Spinal cord (tissue), 10 donors: ENCODE data around the gene HOXC10. TPM values are rescaled to one million over a fixed set of nuclear protein-coding genes. Genes with fewer than 3 reads are reported as not detected.
A peak's percentile ranks its signal among the peaks of the same experiment; 100 is the strongest.

Source experiments
- DNase-seq, 6 donors: peaks; one replicate each; pipeline versions ENCODE4 v3.0.0 to v3.0.0-alpha.2; 2013 to 2015; ENCODE audit warnings: low spot score in 6 of 6, low read depth in 4 of 6
- H3K27ac ChIP-seq: one replicate; pipeline ENCODE4 v1.5.1; 2013; ENCODE audit warnings: low read depth, low read length, control low read depth
- H3K27me3 ChIP-seq: one replicate; pipeline ENCODE4 v1.6.1; 2013; ENCODE audit warnings: low read length; ENCODE audit not compliant: control insufficient read depth, insufficient read depth
- H3K36me3 ChIP-seq: one replicate; pipeline ENCODE4 v1.6.1; 2013; ENCODE audit warnings: low read length; ENCODE audit not compliant: control insufficient read depth, insufficient read depth
- H3K4me1 ChIP-seq: one replicate; pipeline ENCODE4 v1.6.1; 2013; ENCODE audit warnings: low read length; ENCODE audit not compliant: control insufficient read depth, insufficient read depth
- H3K4me3 ChIP-seq: one replicate; pipeline ENCODE4 v1.5.1; 2013; ENCODE audit warnings: low read depth, low read length, control low read depth
- H3K9me3 ChIP-seq: one replicate; pipeline ENCODE4 v1.6.1; 2013; ENCODE audit warnings: low read length; ENCODE audit not compliant: control insufficient read depth, insufficient read depth
- WGBS: methylation state at CpG from one replicate; pipeline ENCODE4 v1.1.5; 2013; ENCODE audit warnings: missing lambda C conversion rate; ENCODE audit not compliant: insufficient coverage; 5-methylcytosine and 5-hydroxymethylcytosine counted together
- polyA plus RNA-seq, 2 donors: library from polyadenylated mRNA; unstranded; fragments of 120-200 nt; gene quantifications; one replicate each; pipeline ENCODE4 v1.2.1, GENCODE V29; 2013; ENCODE audit not compliant: insufficient read length in 2 of 2
- total RNA-seq, 2 donors: library from RNA; depleted of rRNA in 1 of 2; stranded (reverse); fragments of 120-200 nt in 1 of 2; fragments of >200 nt in 1 of 2; gene quantifications; one replicate each; pipeline versions ENCODE4 v1.2.3 to v1.2.4, GENCODE V29; 2013 to 2014
- donor health status: healthy.

HOXC10 gene
- total and polyA plus RNA-seq, 4 donors, result 0.81 to 9.2 TPM; not detected in 2

DNA sequence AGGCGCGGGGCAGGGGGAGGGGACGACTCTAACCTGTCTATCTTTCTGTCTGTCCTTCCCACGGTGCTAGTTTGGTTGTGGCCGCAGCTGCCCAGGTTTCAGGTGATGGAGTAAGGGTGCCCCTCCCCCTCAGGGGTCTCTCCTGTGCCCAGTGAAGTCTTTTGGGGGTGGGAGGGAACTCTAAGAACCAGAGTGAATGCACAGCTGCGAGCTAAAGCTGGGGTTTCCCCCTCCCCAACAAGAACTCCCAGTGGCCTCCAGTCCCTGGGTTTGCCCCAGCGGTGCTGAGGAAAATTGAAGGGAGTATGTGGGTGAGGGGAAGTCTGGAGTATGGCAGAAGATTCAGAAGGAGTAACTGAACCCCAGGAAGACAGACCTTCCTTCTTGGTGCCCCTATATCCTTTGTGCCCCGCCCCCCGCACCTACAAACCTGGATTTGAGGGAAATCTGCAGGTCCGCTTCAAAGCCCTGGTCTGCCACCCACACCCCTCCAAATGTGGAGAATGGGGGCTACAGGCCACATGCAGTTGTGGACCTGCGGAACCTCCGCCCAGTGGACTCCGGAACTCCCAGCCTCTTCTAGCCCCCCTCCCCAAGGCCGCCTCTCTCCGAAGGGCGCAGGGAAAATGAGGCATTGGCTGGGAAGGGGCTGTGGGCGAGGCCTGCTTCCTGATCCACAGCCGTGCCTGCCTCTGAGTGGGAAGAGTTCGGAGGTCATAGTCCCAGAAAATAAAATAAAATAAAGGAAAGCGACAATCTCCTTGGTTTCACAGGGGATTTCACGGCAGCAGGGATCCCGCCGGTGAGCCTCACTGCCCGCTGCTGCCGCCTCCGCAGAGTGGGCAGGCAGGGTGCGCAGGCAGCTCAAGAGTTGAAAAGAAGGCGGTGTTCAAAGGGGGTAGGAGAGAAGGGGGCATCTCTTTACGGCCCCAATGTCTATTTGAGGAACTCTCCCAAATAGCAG, 11.6 kb downstream of the HOXC10 start:
- WGBS, result 29% methylated on average over 19 of the region's 29 CpGs
- peak overlapping the region; percentile 99 for H3K27ac ChIP-seq
- H3K4me3 ChIP-seq, result peak overlapping the region; percentile 94
- peaks cover 82% of the 10 kb centered on the region for H3K4me1 ChIP-seq
- H3K9me3 ChIP-seq, result no peaks in the 10 kb centered on the region
- peaks cover 30% of the 10 kb centered on the region for H3K27me3 ChIP-seq
- DNase-seq, result no peak
- peaks cover 14% of the 10 kb centered on the region for H3K36me3 ChIP-seq

- WGBS, result 7% methylated on average over 34 of the region's 35 CpGs
- H3K9me3 ChIP-seq, result no peaks in the 10 kb centered on the region
- H3K27me3 ChIP-seq, result peaks cover 26% of the 10 kb centered on the region
- H3K4me3 ChIP-seq, result peak overlapping the region; percentile 94
- peaks cover 82% of the 10 kb centered on the region for H3K4me1 ChIP-seq
- peak overlapping the region; percentile 99 for H3K27ac ChIP-seq
- DNase-seq, result no peak
- H3K36me3 ChIP-seq, result peaks cover 19% of the 10 kb centered on the region
Observed at GRCh38 chr12:53997204-53998109, 12.5 kb downstream of the HOXC10 start.

GRCh38 chr12:53998110-53998899, 13.4 kb downstream of the HOXC10 start:
- H3K36me3 ChIP-seq, result peaks cover 24% of the 10 kb centered on the region
- peak overlapping the region; percentile 99 for H3K27ac ChIP-seq
- peak overlapping the region; percentile 94 for H3K4me3 ChIP-seq
- 0% methylated on average over 2 of the region's 11 CpGs for WGBS
- H3K27me3 ChIP-seq, result peaks cover 23% of the 10 kb centered on the region
- peaks cover 85% of the 10 kb centered on the region for H3K4me1 ChIP-seq
- no peaks in the 10 kb centered on the region for H3K9me3 ChIP-seq
- DNase-seq, result no peak

GRCh38 chr12:53998900-53999236, 13.9 kb downstream of the HOXC10 start:
- H3K9me3 ChIP-seq, result no peaks in the 10 kb centered on the region
- H3K27ac ChIP-seq, result peak overlapping the region; percentile 99
- H3K27me3 ChIP-seq, result peaks cover 17% of the 10 kb centered on the region
- peaks cover 24% of the 10 kb centered on the region for H3K36me3 ChIP-seq
- H3K4me3 ChIP-seq, result peak overlapping the region; percentile 94
- peaks cover 85% of the 10 kb centered on the region for H3K4me1 ChIP-seq
- DNase-seq, result no peak
- WGBS, result no CpG with 5 or more reads among the region's 13 CpGs

GRCh38 chr12:53999559-54000115, 14.7 kb downstream of the HOXC10 start:
- DNase-seq, result peak in 4 of 6 donors; percentile 81 to 88 (median 86)
- WGBS, result under 1% methylated on average over 19 of the region's 35 CpGs
- Histone ChIP-seq H3K9me3 (no peaks in the 10 kb centered on the region), H3K27me3 (peaks cover 11% of the 10 kb centered on the region), H3K27ac (peak overlapping the region; percentile 99), H3K36me3 (peaks cover 24% of the 10 kb centered on the region), H3K4me3 (peak overlapping the region; percentile 94), H3K4me1 (peaks cover 86% of the 10 kb centered on the region)

DNA sequence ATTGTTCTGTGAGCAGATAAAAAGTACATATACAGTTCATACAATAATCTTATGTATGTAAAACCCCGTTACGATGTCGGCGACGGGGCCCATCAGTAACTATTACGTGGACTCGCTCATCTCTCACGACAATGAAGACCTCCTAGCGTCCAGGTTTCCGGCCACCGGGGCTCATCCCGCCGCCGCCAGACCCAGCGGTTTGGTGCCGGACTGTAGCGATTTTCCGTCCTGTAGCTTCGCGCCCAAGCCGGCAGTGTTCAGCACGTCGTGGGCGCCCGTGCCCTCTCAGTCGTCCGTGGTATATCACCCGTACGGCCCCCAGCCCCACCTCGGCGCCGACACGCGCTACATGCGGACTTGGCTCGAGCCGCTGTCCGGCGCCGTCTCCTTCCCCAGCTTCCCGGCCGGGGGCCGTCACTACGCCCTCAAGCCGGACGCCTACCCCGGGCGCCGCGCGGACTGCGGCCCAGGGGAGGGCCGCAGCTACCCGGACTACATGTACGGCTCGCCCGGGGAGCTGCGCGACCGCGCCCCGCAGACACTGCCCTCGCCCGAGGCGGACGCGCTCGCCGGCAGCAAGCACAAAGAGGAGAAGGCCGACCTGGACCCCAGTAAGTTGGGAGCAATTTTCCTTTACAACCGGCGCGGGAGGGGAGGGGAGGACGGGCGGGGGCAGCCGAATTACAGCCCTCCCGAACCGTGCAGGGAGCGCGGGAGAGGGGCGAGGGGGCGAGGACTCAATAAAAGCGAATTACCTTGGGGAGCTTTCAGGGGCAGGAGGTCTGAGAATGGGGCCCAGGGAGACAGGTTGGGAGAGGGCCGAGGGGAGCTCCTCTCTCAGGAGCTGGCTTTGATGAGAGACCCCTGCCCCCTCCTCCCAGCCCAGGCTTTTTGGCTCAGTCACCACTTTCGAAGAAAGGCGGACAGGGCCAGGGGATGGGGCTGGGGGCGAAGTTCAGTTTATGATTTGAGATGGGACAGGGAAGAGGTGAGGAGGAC, 15.5 kb downstream of the HOXC10 start, which contains the start of gene HOXC9:
Gene HOXC9, plus strand, starts transcription at position 46 of the 999 bp plus-strand sequence. Its CDS starts 28 bp downstream, at position 74.
- DNase-seq, result no peak
- WGBS, result under 1% methylated on average over 83 of the region's 87 CpGs

GRCh38 chr12:54001283-54002187, 16.6 kb downstream of the HOXC10 start:
- Histone ChIP-seq H3K27me3 (peaks cover 13% of the 10 kb centered on the region), H3K4me3 (peak overlapping the region; percentile 94), H3K27ac (peak overlapping the region; percentile 99), H3K9me3 (no peaks in the 10 kb centered on the region), H3K4me1 (peaks cover 87% of the 10 kb centered on the region), H3K36me3 (peaks cover 22% of the 10 kb centered on the region)
- DNase-seq, result no peak
- 14% methylated on average over 4 of the region's 8 CpGs for WGBS

More for the DNA sequence above, 15.5 kb downstream of the HOXC10 start, which contains the start of gene HOXC9:
- Histone ChIP-seq H3K4me1 (peaks cover 87% of the 10 kb centered on the region), H3K27ac (peak within 1 kb of the TSS; percentile 99), H3K4me3 (peak within 1 kb of the TSS; percentile 94), H3K27me3 (peaks cover 13% of the 10 kb centered on the region), H3K36me3 (peaks cover 25% of the 10 kb centered on the region), H3K9me3 (no peaks in the 10 kb centered on the region)
